ENCODE results near the gene TRAPPC14.

GRCh38 chr7:100156331-100157068 is 2.0 kb downstream of the TRAPPC14 start:
- TF ChIP-seq CTCF (IDR thresholded peaks at IDR 0.05) (no peak), POLR2A (IDR thresholded peaks at IDR 0.05) (no peak)
